ENCODE data around the gene TP73. TPM values are rescaled to one million over a fixed set of nuclear protein-coding genes. Genes with fewer than 3 reads are reported as not detected.

The TP73 gene
- total and polyA plus RNA-seq, 8 donors = 0.11 to 0.51 (median 0.28) TPM

GRCh38 chr1:3734602-3735001 lies 82.3 kb downstream of the TP73 start:
- Histone ChIP-seq H3K27ac (no peak overlapping the region), H3K4me3 (no peak overlapping the region), H3K9me3 (no peaks in the 10 kb centered on the region), H3K4me1 (no peaks in the 10 kb centered on the region), H3K36me3 (peaks cover 0 to 10% (median 6%) of the 10 kb centered on the region in 3 donors), H3K27me3 (no peaks in the 10 kb centered on the region)
- WGBS, 2 donors = 89 to 95% methylated on average over 16 of the region's 16 CpGs
- no peak for TF ChIP-seq CTCF (IDR thresholded peaks at IDR 0.05)
- FAIRE-seq (no peak), DNase-seq (peak in 1 of 6 donors; percentile 72), ATAC-seq (no peak)
- intact Hi-C loops (cut with DNase I) = no loop called here

- Histone ChIP-seq H3K27me3 (no peaks in the 10 kb centered on the region), H3K9me3 (no peaks in the 10 kb centered on the region), H3K4me1 (no peaks in the 10 kb centered on the region), H3K36me3 (peaks cover 0 to 10% (median 6%) of the 10 kb centered on the region in 3 donors), H3K4me3 (no peak overlapping the region), H3K27ac (no peak overlapping the region)
- WGBS, 2 donors = 82 to 88% methylated on average over 12 of the region's 12 CpGs
- no peak for TF ChIP-seq CTCF (IDR thresholded peaks at IDR 0.05)
- FAIRE-seq = no peak
- intact Hi-C loops (cut with DNase I) = no loop called here
- no peak for ATAC-seq
- peak in 1 of 6 donors; percentile 35 for DNase-seq
These were observed 82.8 kb downstream of the TP73 start for GRCh38 chr1:3735027-3735681.

GRCh38 chr1:3735688-3736087 lies 83.4 kb downstream of the TP73 start:
- Histone ChIP-seq H3K27ac (no peak overlapping the region), H3K9me3 (no peaks in the 10 kb centered on the region), H3K36me3 (peaks cover 0 to 10% (median 6%) of the 10 kb centered on the region in 3 donors), H3K4me3 (no peak overlapping the region), H3K27me3 (no peaks in the 10 kb centered on the region), H3K4me1 (no peaks in the 10 kb centered on the region)
- no peak for FAIRE-seq
- WGBS, 2 donors = 77% methylated on average over 13 of the region's 13 CpGs
- TF ChIP-seq CTCF (IDR thresholded peaks at IDR 0.05) = no peak
- peak in 2 of 6 donors; percentile 19 to 39 for DNase-seq
- no peak for ATAC-seq
- intact Hi-C loops (cut with DNase I) = no loop called here

GRCh38 chr1:3736131-3736561 lies 83.8 kb downstream of the TP73 start:
- Histone ChIP-seq H3K36me3 (peaks cover 0 to 10% (median 6%) of the 10 kb centered on the region in 3 donors), H3K9me3 (no peaks in the 10 kb centered on the region), H3K4me1 (no peaks in the 10 kb centered on the region), H3K4me3 (no peak overlapping the region), H3K27ac (no peak overlapping the region), H3K27me3 (no peaks in the 10 kb centered on the region)
- no peak for FAIRE-seq
- WGBS, 2 donors = 86 to 90% methylated on average over 13 of the region's 13 CpGs
- no peak for ATAC-seq
- intact Hi-C loops (cut with DNase I) = no loop called here
- TF ChIP-seq CTCF (IDR thresholded peaks at IDR 0.05) = no peak
- peak in 2 of 6 donors; percentile 11 to 36 for DNase-seq

- H3K27me3 ChIP-seq = no peaks in the 10 kb centered on the region
- FAIRE-seq = no peak
- H3K27ac ChIP-seq = no peak overlapping the region
- no peak overlapping the region for H3K4me3 ChIP-seq
- no peaks in the 10 kb centered on the region for H3K9me3 ChIP-seq
- no peak for ATAC-seq
- intact Hi-C loops (cut with DNase I) = no loop called here
- TF ChIP-seq CTCF (IDR thresholded peaks at IDR 0.05) = no peak
- peaks cover 0 to 10% (median 6%) of the 10 kb centered on the region in 3 donors for H3K36me3 ChIP-seq
- no peaks in the 10 kb centered on the region for H3K4me1 ChIP-seq
- DNase-seq = peak in 2 of 6 donors; percentile 15 to 30
- WGBS, 2 donors = 89 to 90% methylated on average over 14 of the region's 14 CpGs
These were observed 84.4 kb downstream of the TP73 start for GRCh38 chr1:3736708-3737107.
